NCI-H1694 (cell line): Measurements from ENCODE around the gene APBB1IP.
"Not testable (repeated sequence)": the region's sequence is repeated elsewhere in the genome, so short reads cannot be mapped to it uniquely, and the experiment has no call there.

ENCODE experiments used
- DNase-seq: peaks from one replicate; lab custom pipeline; 2025; lab: John Stamatoyannopoulos, UW

Gene APBB1IP

GRCh38 chr10:26477501-26477900 lies 39.4 kb downstream of the APBB1IP start:
- DNase-seq = no peak

DNA sequence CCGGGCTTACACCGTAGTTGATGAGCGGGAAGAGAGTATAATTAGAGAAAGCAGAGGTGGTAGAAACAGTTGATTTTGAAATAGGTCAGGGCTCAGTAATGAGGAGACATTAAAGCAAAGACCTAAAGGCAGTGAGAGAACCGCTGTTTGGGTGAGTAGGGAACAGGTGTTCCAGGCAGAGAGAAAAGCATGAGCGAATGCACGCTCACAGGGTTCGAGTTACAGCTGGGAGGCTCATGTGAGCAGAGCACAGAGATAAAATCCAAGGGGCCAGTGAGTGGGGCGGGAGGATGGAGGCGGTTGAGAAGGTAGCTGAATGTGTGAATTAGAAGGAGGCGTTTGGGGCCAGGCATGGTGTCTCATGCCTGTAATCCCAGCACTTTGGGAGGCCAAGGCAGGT lies 39.9 kb downstream of the APBB1IP start:
- no peak for DNase-seq

- no peak for DNase-seq
Measured at GRCh38 chr10:26479766-26480492, 41.8 kb downstream of the APBB1IP start.

- no peak for DNase-seq
Measured at GRCh38 chr10:26481315-26481692, 43.2 kb downstream of the APBB1IP start.

DNA sequence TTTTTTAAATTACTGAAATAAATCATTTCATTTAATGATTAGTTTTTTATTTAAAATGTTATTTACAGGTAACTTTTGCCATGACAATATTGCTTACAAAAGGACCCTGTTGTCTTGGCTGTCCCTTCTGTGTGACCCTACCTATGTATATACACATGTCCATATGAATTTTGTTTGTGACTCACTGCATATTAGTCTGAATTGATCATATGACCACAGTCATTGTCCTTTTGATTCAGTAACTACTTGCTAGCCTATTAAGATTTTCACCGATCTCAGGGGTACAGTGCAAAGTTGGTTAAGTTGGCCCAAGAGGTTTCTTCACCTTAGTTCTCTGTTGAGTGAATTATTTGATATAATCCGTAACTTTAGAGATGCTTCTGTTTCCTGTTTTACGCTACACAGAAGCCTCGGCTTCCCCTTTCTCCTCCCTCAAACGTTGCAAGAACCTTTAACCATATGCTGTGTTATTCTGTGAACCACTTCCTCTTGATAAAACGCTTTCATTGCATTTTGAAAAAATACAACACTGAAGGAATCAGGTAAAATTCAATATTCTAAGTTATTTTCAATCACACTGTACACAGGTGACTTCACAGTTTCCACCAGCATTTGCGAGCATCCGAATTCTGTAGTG lies 43.9 kb downstream of the APBB1IP start:
- DNase-seq = no peak

- DNase-seq = no peak
Measured at GRCh38 chr10:26483554-26483953, 45.4 kb downstream of the APBB1IP start.

DNA sequence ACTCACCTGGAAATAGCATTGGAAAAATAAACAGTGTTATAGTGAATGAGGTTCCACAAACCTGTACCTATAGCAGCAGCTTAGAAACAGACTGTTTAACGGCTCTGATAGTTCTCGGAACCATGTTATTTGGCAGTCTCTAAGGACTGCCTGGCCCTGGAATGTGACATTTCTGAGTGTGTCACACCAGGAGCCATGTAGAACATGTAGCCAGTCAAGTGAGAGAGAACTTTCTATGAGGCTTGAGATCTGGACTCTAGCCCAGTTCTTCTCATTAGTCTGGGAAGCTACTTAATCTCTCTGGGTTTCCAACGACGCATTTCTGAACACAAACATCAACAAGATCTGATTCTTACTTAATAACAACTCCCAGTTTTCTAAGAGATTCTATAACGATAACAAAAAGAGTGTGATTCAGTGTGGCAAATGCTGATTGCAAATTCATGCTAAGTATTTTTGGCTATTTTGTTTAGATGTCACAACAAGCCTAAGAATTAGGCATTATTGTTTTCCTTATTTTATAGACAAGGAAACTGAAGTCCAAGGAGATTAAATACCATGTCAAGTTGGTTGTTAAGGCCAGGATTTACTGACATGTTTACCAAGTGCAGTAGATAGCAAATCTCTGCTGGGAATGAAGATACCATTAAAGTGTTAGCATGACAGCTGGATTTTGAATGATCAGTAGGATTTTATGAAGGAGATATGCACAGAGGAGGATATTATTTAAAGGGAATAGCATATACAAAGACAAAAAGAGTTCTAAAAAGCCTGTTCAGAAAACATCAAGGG lies 47.2 kb downstream of the APBB1IP start:
- no peak for DNase-seq

GRCh38 chr10:26486304-26486703 lies 48.2 kb downstream of the APBB1IP start:
- DNase-seq = no peak

GRCh38 chr10:26486990-26487850 lies 49.1 kb downstream of the APBB1IP start:
- DNase-seq = no peak

- DNase-seq = no peak
Measured at GRCh38 chr10:26488344-26488743, 50.2 kb downstream of the APBB1IP start.

- DNase-seq = no peak
Measured at GRCh38 chr10:26489081-26489480, 50.9 kb downstream of the APBB1IP start.

DNA sequence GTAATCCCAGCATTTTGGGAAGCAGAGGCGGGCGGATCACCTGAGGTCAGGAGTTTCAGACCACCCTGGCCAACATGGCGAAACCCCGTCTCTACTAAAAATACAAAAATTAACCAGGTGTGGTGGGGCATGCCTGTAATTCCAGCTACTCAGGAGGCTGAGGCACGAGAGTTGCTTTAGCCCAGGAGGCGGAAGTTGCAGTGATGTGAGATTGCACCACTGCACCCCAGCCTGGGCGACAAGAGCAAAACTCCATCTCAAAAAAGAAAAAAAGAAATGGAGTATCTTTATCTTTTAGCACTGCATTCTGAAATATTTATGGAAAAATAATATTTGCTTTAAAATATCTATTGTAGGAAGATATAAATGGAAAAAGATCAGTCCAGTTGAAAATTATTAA lies 52.2 kb downstream of the APBB1IP start:
- DNase-seq = not testable (repeated sequence)

GRCh38 chr10:26491276-26491675 lies 53.1 kb downstream of the APBB1IP start:
- DNase-seq = no peak

- DNase-seq = no peak
Measured at GRCh38 chr10:26491934-26492333, 53.8 kb downstream of the APBB1IP start.

- not testable (repeated sequence) for DNase-seq
Measured at GRCh38 chr10:26492725-26493124, 54.6 kb downstream of the APBB1IP start.

DNA sequence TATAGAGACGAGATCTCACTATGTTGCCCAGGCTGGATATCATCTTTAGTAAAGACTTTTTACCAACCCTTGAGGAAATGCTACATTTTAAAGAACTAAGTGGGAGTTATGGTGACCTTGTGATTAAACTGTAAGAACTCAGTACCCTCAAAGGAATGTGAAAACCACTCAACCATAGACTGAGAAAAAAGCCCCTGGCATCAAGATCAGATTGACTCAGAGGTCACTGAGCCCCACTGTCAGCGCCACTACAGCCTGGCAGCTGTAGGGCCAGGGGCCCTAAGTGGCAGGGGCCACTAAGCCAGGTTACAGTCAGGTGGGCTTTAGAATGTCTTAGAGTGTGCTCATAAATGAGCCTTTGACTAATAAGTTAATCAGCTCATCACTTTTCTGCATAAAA lies 55.9 kb downstream of the APBB1IP start:
- no peak for DNase-seq

GRCh38 chr10:26499426-26499825 lies 61.3 kb downstream of the APBB1IP start:
- DNase-seq = no peak

- DNase-seq = no peak
Measured at GRCh38 chr10:26502986-26503385, 64.8 kb downstream of the APBB1IP start.

- no peak for DNase-seq
Measured at GRCh38 chr10:26503911-26504310, 65.8 kb downstream of the APBB1IP start.

DNA sequence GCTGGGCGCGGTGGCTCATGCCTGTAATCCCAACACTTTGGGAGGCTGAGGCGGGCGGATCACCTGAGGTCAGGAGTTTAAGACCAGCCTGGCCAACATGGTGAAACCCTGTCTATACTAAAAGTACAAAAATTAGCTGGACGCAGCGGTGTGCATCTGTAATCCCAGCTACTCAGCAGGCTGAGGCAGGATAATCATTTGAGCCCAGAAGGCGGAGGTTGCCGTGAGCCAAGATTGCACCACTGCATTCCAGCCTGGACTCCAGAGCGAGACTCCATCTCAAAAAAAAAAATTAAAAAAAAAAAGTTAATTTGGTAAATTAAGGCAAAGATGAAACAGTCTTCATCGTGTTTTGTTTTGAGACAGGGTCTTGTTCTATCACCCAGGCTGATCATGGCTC lies 66.3 kb downstream of the APBB1IP start:
- DNase-seq = not testable (repeated sequence)

GRCh38 chr10:26505491-26505890 lies 67.3 kb downstream of the APBB1IP start:
- DNase-seq = no peak

GRCh38 chr10:26506736-26507135 lies 68.6 kb downstream of the APBB1IP start:
- DNase-seq = no peak
